Measurements from ENCODE around the gene LRFN5.

GRCh38 chr14:41663473-41663850, 56.8 kb downstream of the LRFN5 start:
- TF ChIP-seq EZH2 (IDR thresholded peaks at IDR 0.05; ENCODE audit: insufficient read depth, poor library complexity, severe bottlenecking), result no peak
- TF ChIP-seq EZH2phosphoT487 (IDR thresholded peaks at IDR 0.05; ENCODE audit: insufficient read depth, low read depth), result no peak
